IPS DF 6.9 (cell line): ENCODE data around the gene GCK.

Experiments used
- DNase-seq: peaks from one replicate; pipeline ENCODE4 v3.0.0-alpha.2; 2013; ENCODE audit warnings: low read depth, low spot score
- H3K27ac ChIP-seq: one replicate; pipeline ENCODE4 v1.5.1; 2013; ENCODE audit warnings: low read length, control low read depth
- H3K27me3 ChIP-seq: 2 replicates; pipeline ENCODE4 v1.6.1; 2013; ENCODE audit warnings: mild to moderate bottlenecking, low read length; ENCODE audit not compliant: control insufficient read depth, insufficient read depth
- H3K36me3 ChIP-seq: 2 replicates; pipeline ENCODE4 v1.6.1; 2013; ENCODE audit warnings: low read length; ENCODE audit not compliant: control insufficient read depth, insufficient read depth
- H3K4me1 ChIP-seq: 2 replicates; pipeline ENCODE4 v1.6.1; 2013; ENCODE audit warnings: low read length; ENCODE audit not compliant: control insufficient read depth, insufficient read depth
- H3K4me3 ChIP-seq: 2 replicates; pipeline ENCODE4 v1.5.1; 2013; ENCODE audit warnings: mild to moderate bottlenecking, low read length
- H3K9me3 ChIP-seq: 2 replicates; pipeline ENCODE4 v1.6.1; 2013; ENCODE audit warnings: low read length, inconsistent platforms; ENCODE audit not compliant: control insufficient read depth, insufficient read depth
- WGBS: extraction: QIAGEN DNeasy Blood & Tissue Kit; methylation state at CpG from one replicate; pipeline ENCODE4 v1.1.7; 2013; ENCODE audit warnings: mixed read lengths, missing lambda C conversion rate; ENCODE audit not compliant: insufficient read length, insufficient coverage; 5-methylcytosine and 5-hydroxymethylcytosine counted together

Gene GCK

GRCh38 chr7:44117801-44118429 is 71.3 kb downstream of the GCK start:
- WGBS: no CpG with 5 or more reads among the region's 13 CpGs
- Histone ChIP-seq H3K36me3 (peaks cover 50% of the 10 kb centered on the region), H3K4me1 (no peaks in the 10 kb centered on the region; the same call in 1 of the 2 replicates), H3K9me3 (no peaks in the 10 kb centered on the region), H3K27me3 (no peaks in the 10 kb centered on the region), H3K4me3 (no peak overlapping the region), H3K27ac (no peak overlapping the region)
- DNase-seq: no peak

- H3K9me3 ChIP-seq: no peaks in the 10 kb centered on the region
- no peak overlapping the region for H3K4me3 ChIP-seq
- H3K27me3 ChIP-seq: no peaks in the 10 kb centered on the region
- no peak for DNase-seq
- H3K36me3 ChIP-seq: peaks cover 52% of the 10 kb centered on the region
- peaks cover 2% of the 10 kb centered on the region; the same call in 1 of the 2 replicates for H3K4me1 ChIP-seq
- WGBS: no CpG with 5 or more reads among the region's 25 CpGs
- no peak overlapping the region for H3K27ac ChIP-seq
Observed at GRCh38 chr7:44116789-44117666, 72.2 kb downstream of the GCK start.

GRCh38 chr7:44116087-44116788 is 73.0 kb downstream of the GCK start:
- no peak for DNase-seq
- Histone ChIP-seq H3K36me3 (peaks cover 52% of the 10 kb centered on the region), H3K4me1 (peaks cover 2% of the 10 kb centered on the region; the same call in 1 of the 2 replicates), H3K9me3 (no peaks in the 10 kb centered on the region), H3K27ac (no peak overlapping the region), H3K27me3 (no peaks in the 10 kb centered on the region), H3K4me3 (no peak overlapping the region)
- WGBS: no CpG with 5 or more reads among the region's 17 CpGs

- no CpG with 5 or more reads among the region's 12 CpGs for WGBS
- Histone ChIP-seq H3K4me3 (no peak overlapping the region), H3K36me3 (peaks cover 59% of the 10 kb centered on the region), H3K27me3 (no peaks in the 10 kb centered on the region), H3K9me3 (no peaks in the 10 kb centered on the region), H3K4me1 (0 out of 2 replicates have a peak, but pooled peaks cover 2% of the 10 kb centered on the region), H3K27ac (no peak overlapping the region)
- DNase-seq: no peak
Observed at GRCh38 chr7:44114586-44115310, 74.5 kb downstream of the GCK start.

- H3K27me3 ChIP-seq: no peaks in the 10 kb centered on the region
Observed at GRCh38 chr7:44113764-44114354, 75.4 kb downstream of the GCK start.

GRCh38 chr7:44112997-44113763 is 76.1 kb downstream of the GCK start:
- Histone ChIP-seq H3K27me3 (no peaks in the 10 kb centered on the region), H3K4me3 (no peak overlapping the region), H3K4me1 (0 out of 2 replicates have a peak, but pooled peaks cover 2% of the 10 kb centered on the region), H3K36me3 (peaks cover 56% of the 10 kb centered on the region), H3K9me3 (no peaks in the 10 kb centered on the region), H3K27ac (no peak overlapping the region)
- DNase-seq: no peak
- WGBS: no CpG with 5 or more reads among the region's 34 CpGs

More at GRCh38 chr7:44113764-44114354, 75.4 kb downstream of the GCK start:
- DNase-seq: no peak
- Histone ChIP-seq H3K27ac (no peak overlapping the region), H3K9me3 (no peaks in the 10 kb centered on the region), H3K4me3 (no peak overlapping the region), H3K4me1 (0 out of 2 replicates have a peak, but pooled peaks cover 2% of the 10 kb centered on the region), H3K36me3 (peaks cover 57% of the 10 kb centered on the region)
- WGBS: no CpG with 5 or more reads among the region's 24 CpGs

GRCh38 chr7:44112231-44112996 is 76.8 kb downstream of the GCK start:
- no peaks in the 10 kb centered on the region for H3K27me3 ChIP-seq
- DNase-seq: no peak
- H3K36me3 ChIP-seq: peaks cover 50% of the 10 kb centered on the region
- no peaks in the 10 kb centered on the region for H3K9me3 ChIP-seq
- H3K4me1 ChIP-seq: 0 out of 2 replicates have a peak, but pooled peaks cover 2% of the 10 kb centered on the region
- H3K4me3 ChIP-seq: no peak overlapping the region
- H3K27ac ChIP-seq: no peak overlapping the region
- WGBS: no CpG with 5 or more reads among the region's 41 CpGs

- Histone ChIP-seq H3K9me3 (no peaks in the 10 kb centered on the region), H3K4me1 (0 out of 2 replicates have a peak, but pooled peaks cover 2% of the 10 kb centered on the region), H3K4me3 (no peak overlapping the region), H3K27me3 (no peaks in the 10 kb centered on the region), H3K36me3 (peaks cover 44% of the 10 kb centered on the region), H3K27ac (no peak overlapping the region)
- DNase-seq: no peak
- no CpG with 5 or more reads among the region's 16 CpGs for WGBS
Observed at GRCh38 chr7:44111761-44112160, 77.5 kb downstream of the GCK start.
